ENCODE data around the gene ERCC2. TPM values are rescaled to one million over a fixed set of nuclear protein-coding genes. Genes with fewer than 3 reads are reported as not detected.

The ERCC2 gene
- total and polyA plus RNA-seq, 2 of the 4 experiments (the other 2 are of a cell fraction) = 30.6 to 66.5 TPM

GRCh38 chr19:45354241-45354842, 16.0 kb downstream of the ERCC2 start:
- no peak overlapping the region for H3K18ac ChIP-seq (ENCODE audit: low read depth, low read length)
- dilution Hi-C loops (cut with HindIII; ENCODE audit: low sequenced_read_pairs, unreplicated experiment) = no loop called here
- BruUV-seq (replicated peaks) = no TSS peak
- no peak overlapping the region for H2AK5ac ChIP-seq (ENCODE audit: low read depth, low read length)
- CTCF ChIA-PET = no interaction called here
- no peak overlapping the region for H3K4me2 ChIP-seq (ENCODE audit: low read depth, low read length)
- no peaks in the 10 kb centered on the region for H3K4me1 ChIP-seq (ENCODE audit: control insufficient read depth, insufficient read depth, low read length)
- H4K8ac ChIP-seq (ENCODE audit: low read depth in 2 of 2, low read length in 2 of 2) = no peak overlapping the region
- H3K9me3 ChIP-seq (ENCODE audit: control insufficient read depth, insufficient read depth, low read length) = no peaks in the 10 kb centered on the region
- H2BK5ac ChIP-seq (ENCODE audit: low read depth, low read length, poor library complexity, severe bottlenecking) = no peak overlapping the region
- H3K9me1 ChIP-seq (ENCODE audit: insufficient read depth, low read length) = no peaks in the 10 kb centered on the region
- intact Hi-C loops (cut with micrococcal nuclease) = no loop called here
- no peak overlapping the region for H2AFZ ChIP-seq (replicated peaks; ENCODE audit: low read length, poor library complexity)
- no peak overlapping the region for H3K9ac ChIP-seq (ENCODE audit: low read depth, low read length)
- H2BK120ac ChIP-seq (ENCODE audit: low read depth, low read length) = no peak overlapping the region
- WGBS, 2 experiments (ENCODE audit: extremely low coverage in 2 of 2, insufficient read length in 1 of 2) = 93% methylated on average over 3 of the region's 11 CpGs; no CpG with 5 or more reads in 1 of the 2 experiments
- H4K20me1 ChIP-seq (ENCODE audit: insufficient read depth, low read length) = peaks cover 7% of the 10 kb centered on the region; the same call in 1 of the 2 replicates
- peaks cover 0 to 10% of the 10 kb centered on the region in 2 experiments; a peak in 2 of 4 replicates for H3K79me1 ChIP-seq (ENCODE audit: low read depth in 1 of 2, low read length in 2 of 2)
- H2BK20ac ChIP-seq (ENCODE audit: low read depth, low read length) = no peak overlapping the region
- H2AK9ac ChIP-seq (replicated peaks; ENCODE audit: low read depth, low read length, poor library complexity) = no peak overlapping the region
- no peaks in the 10 kb centered on the region for H3K27me3 ChIP-seq (ENCODE audit: control insufficient read depth, insufficient read depth, low read length)
- H2BK15ac ChIP-seq (ENCODE audit: low read depth, low read length) = no peak overlapping the region
- no peak overlapping the region for H4K5ac ChIP-seq (ENCODE audit: low read depth, low read length)
- in situ Hi-C loops (cut with MboI; ENCODE audit: low sequenced_read_pairs) = no loop called here
- no peak overlapping the region for H3K23ac ChIP-seq (ENCODE audit: low read depth, low read length)
- H4K91ac ChIP-seq (ENCODE audit: insufficient read depth, low read depth, low read length) = no peak overlapping the region
- H3K14ac ChIP-seq (replicated peaks; ENCODE audit: low read depth, low read length) = no peak overlapping the region
- ATAC-seq (ENCODE audit: low read depth) = no peak
- no peak overlapping the region for H3K4me3 ChIP-seq (ENCODE audit: insufficient read depth, low read depth, low read length)
- DNase-seq = no peak
- H3K36me3 ChIP-seq (ENCODE audit: control insufficient read depth, insufficient read depth, low read length) = peaks cover 55% of the 10 kb centered on the region
- no peak overlapping the region for H3K56ac ChIP-seq (ENCODE audit: extremely low read depth, insufficient read depth, low read length)
- TF ChIP-seq POLR2A (IDR thresholded peaks at IDR 0.05; ENCODE audit: low read depth, low read length) = no peak
- no peak for TF ChIP-seq MXI1 (IDR thresholded peaks at IDR 0.05; ENCODE audit: borderline replicate concordance, low read depth, low read length)
- no peak for TF ChIP-seq RCOR1 (IDR thresholded peaks at IDR 0.05; ENCODE audit: insufficient replicate concordance, low read length)
- TF ChIP-seq CTCF (conservative IDR thresholded peaks at IDR 0.05; ENCODE audit: low read depth, low read length) = no peak
- no peak for TF ChIP-seq ELK1 (IDR thresholded peaks at IDR 0.05; ENCODE audit: borderline replicate concordance, low read depth, low read length)
- TF ChIP-seq MAZ (IDR thresholded peaks at IDR 0.05; ENCODE audit: borderline replicate concordance, low read depth, low read length) = no peak
- TF ChIP-seq CEBPB (IDR thresholded peaks at IDR 0.05; ENCODE audit: low read depth, low read length) = no peak
- no peak overlapping the region for H3K4ac ChIP-seq (ENCODE audit: low read depth, low read length)
- POLR2A ChIA-PET (ENCODE audit: unreplicated experiment) = no interaction called here
- H3K27ac ChIP-seq (ENCODE audit: insufficient read depth, low read length) = no peak overlapping the region

All from IMR-90 (cell line).